GM12878 (cell line): ENCODE measurements around the gene TEX54. TPM values are rescaled to one million over a fixed set of nuclear protein-coding genes. Genes with fewer than 3 reads are reported as not detected.
A peak's percentile ranks its signal among the peaks of the same experiment; 100 is the strongest.

Experiments
- ATF7 ChIP-seq: fragments of 450-650 bp; IDR thresholded peaks from 2 replicates; pipeline ENCODE4 v1.6.1; 2016; ENCODE audit warnings: low read depth, mild to moderate bottlenecking
- BRCA1 ChIP-seq: IDR thresholded peaks from 2 replicates; pipeline ENCODE4 v1.6.1; 2011; ENCODE audit warnings: low read depth, low read length, improper control_type of control experiment
- FOXM1 ChIP-seq: IDR thresholded peaks from 2 replicates; pipeline ENCODE4 v1.6.1; 2012; ENCODE audit warnings: low read depth, mild to moderate bottlenecking, inconsistent platforms, low read length, moderate library complexity
- GABPA ChIP-seq: IDR thresholded peaks from 2 replicates; pipeline ENCODE4 v1.6.1; 2014; ENCODE audit warnings: antibody characterized with exemption, low read depth, mild to moderate bottlenecking, inconsistent platforms
- GATAD2B ChIP-seq: fragments of 450-650 bp; conservative IDR thresholded peaks from 2 replicates; pipeline ENCODE4 v1.6.1; 2017; ENCODE audit warnings: low read depth, mild to moderate bottlenecking, moderate library complexity
- IKZF1 ChIP-seq: fragments of 450-650 bp; conservative IDR thresholded peaks from 2 replicates; pipeline ENCODE4 v1.6.1; 2017; ENCODE audit warnings: antibody characterized with exemption, mild to moderate bottlenecking
- KLF5 ChIP-seq: fragments of 450-650 bp; IDR thresholded peaks from 2 replicates; pipeline ENCODE4 v1.6.1; 2014; ENCODE audit warnings: mild to moderate bottlenecking; ENCODE audit not compliant: partially characterized antibody
- MYC ChIP-seq: IDR thresholded peaks from 2 replicates; pipeline ENCODE4 v1.6.1; 2011; ENCODE audit warnings: mild to moderate bottlenecking, low read length, moderate library complexity, inconsistent platforms; ENCODE audit not compliant: insufficient read depth, insufficient replicate concordance, insufficient read length, severe bottlenecking
- NFYB ChIP-seq: IDR thresholded peaks from 2 replicates; pipeline ENCODE4 v1.6.1; 2011; ENCODE audit warnings: low read depth, mild to moderate bottlenecking, low read length, improper control_type of control experiment, moderate library complexity; ENCODE audit not compliant: insufficient read depth
- NKRF ChIP-seq: fragments of 450-650 bp; conservative IDR thresholded peaks from 2 replicates; pipeline ENCODE4 v1.6.1; 2017; ENCODE audit warnings: mild to moderate bottlenecking, moderate library complexity
- POLR2AphosphoS2 ChIP-seq: IDR thresholded peaks from 2 replicates; pipeline ENCODE4 v1.6.1; 2011; ENCODE audit warnings: low read depth, mild to moderate bottlenecking, low read length, improper control_type of control experiment, moderate library complexity
- RB1 ChIP-seq: fragments of 450-650 bp; formaldehyde crosslinking; IDR thresholded peaks from 2 replicates; pipeline ENCODE4 v1.6.1; 2017; ENCODE audit warnings: mild to moderate bottlenecking, borderline replicate concordance
- RBBP5 ChIP-seq: fragments of 200-600 bp; sonication (generic); conservative IDR thresholded peaks from 2 replicates; pipeline ENCODE4 v1.6.1; 2016
- RELA ChIP-seq: fragments of 450-650 bp; IDR thresholded peaks from 2 replicates; pipeline ENCODE4 v1.8.0; 2014; ENCODE audit warnings: borderline replicate concordance; ENCODE audit not compliant: partially characterized antibody
- SMARCA5 ChIP-seq: fragments of 450-650 bp; IDR thresholded peaks from 2 replicates; pipeline ENCODE4 v1.6.1; 2017; ENCODE audit warnings: mild to moderate bottlenecking
- ZBTB33 ChIP-seq: fragments of 450-650 bp; IDR thresholded peaks from 2 replicates; pipeline ENCODE4 v1.6.1; 2017; ENCODE audit warnings: mild to moderate bottlenecking
- ZNF24 ChIP-seq: fragments of 450-650 bp; IDR thresholded peaks from 2 replicates; pipeline ENCODE4 v1.6.1; 2017; ENCODE audit warnings: antibody characterized with exemption, mild to moderate bottlenecking
- ZSCAN29 ChIP-seq: fragments of 450-650 bp; IDR thresholded peaks from 2 replicates; pipeline ENCODE4 v1.6.1; 2017; ENCODE audit warnings: mild to moderate bottlenecking, moderate library complexity
- polyA plus RNA-seq, 11 experiments: library from polyadenylated mRNA; depleted of rRNA in 4 of 11; unstranded in 6 of 11; stranded (reverse) in 5 of 11; fragments of >200 nt; fragmentation: Nextera tagmentation in 4 of 11; fragmentation: Illumina TruSeq in 1 of 11; extraction: Ambion mirVana in 4 of 11; extraction: Trizol in 1 of 11; gene quantifications; 1 replicate in 1 of 11; 2 replicates in 10 of 11; pipeline versions ENCODE4 v1.2.1 to v1.2.3, GENCODE V29; 2011 to 2016; ENCODE audit warnings: inconsistent platforms in 2 of 11, missing spikeins in 2 of 11, low read depth in 1 of 11
- total RNA-seq, 4 experiments: library from RNA; depleted of rRNA in 3 of 4; stranded (reverse); fragments of >200 nt in 3 of 4; fragmentation: Illumina TruSeq in 1 of 4; extraction: Trizol in 1 of 4; gene quantifications; 2 replicates each; pipeline versions ENCODE4 v1.2.1 to v1.2.3, GENCODE V29; 2013 to 2021
- TF ChIP-seq, protein P1 (sequence below): fragments of 450-650 bp; IDR thresholded peaks from 2 replicates; pipeline ENCODE4 v1.6.1; 2017; ENCODE audit warnings: mild to moderate bottlenecking, low read depth, inconsistent platforms; ENCODE audit not compliant: poor library complexity, severe bottlenecking
- TF ChIP-seq, protein P2 (sequence below): fragments of 150-350 bp; IDR thresholded peaks from 2 replicates; pipeline ENCODE4 v1.6.1; 2014; ENCODE audit warnings: mild to moderate bottlenecking, low read depth, low read length
- TF ChIP-seq, protein P3 (sequence below): IDR thresholded peaks from 2 replicates; pipeline ENCODE4 v1.6.1; 2011; ENCODE audit warnings: borderline replicate concordance, low read depth, mild to moderate bottlenecking, moderate library complexity, low read length; ENCODE audit not compliant: insufficient read depth, poor library complexity, severe bottlenecking

TEX54 gene
- total and polyA plus RNA-seq, 10 of the 15 experiments (the other 5 are each of a cell fraction or from before 2014, with no cell fraction given) = 0.38 to 0.68 (median 0.51) TPM; not detected in 7

DNA sequence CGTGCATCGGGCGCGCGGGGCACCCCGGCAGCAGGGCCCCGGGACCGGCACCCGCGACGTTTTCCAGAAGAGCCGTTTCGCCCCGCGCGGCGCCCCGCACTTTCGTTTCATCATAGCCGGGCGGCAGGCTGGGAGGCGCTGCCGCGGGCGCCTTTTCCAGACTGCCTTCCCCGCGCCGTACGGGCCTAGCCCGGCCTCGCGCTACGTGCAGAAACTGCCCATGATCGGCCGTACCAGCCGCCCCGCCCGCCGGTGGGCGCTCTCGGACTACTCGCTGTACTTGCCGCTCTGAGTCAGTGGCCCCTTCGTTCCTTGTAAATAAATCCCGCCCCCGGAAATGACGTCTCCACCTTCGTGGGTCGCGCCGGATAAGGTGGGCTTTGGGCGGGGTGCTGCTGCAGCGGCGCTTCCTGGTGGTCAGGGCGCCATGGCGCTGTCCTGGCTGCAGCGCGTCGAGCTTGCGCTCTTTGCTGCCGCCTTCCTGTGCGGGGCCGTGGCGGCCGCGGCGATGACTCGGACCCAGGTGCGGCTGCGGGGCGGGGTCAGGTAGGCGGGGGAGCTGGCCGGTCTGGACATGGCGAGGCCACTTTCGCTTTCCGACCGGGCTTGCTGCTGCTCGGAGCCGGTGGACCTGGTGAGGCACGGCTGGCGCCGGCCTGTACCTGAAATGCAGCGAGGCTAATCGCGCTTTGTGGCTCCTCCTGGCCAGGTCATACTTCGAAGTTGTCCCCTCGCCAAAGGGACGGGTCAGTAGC, 45.5 kb downstream of the TEX54 start, which contains the start of gene TMEM179B (continued):
- TF ChIP-seq ZBTB33 (no peak), POLR2AphosphoS2 (peak; percentile 98), NKRF (peak; percentile 86), MYC (peak; percentile 63), FOXM1 (peak; percentile 70; the same call in 1 of the 2 replicates), GATAD2B (peak; percentile 60), RBBP5 (no peak), BRCA1 (no peak), ZNF24 (no peak), ATF7 (peak; percentile 43; the same call in 1 of the 2 replicates), KLF5 (no peak), IKZF1 (peak; percentile 66), SMARCA5 (no peak), RB1 (peak; percentile 28; the same call in 1 of the 2 replicates), RELA (peak; percentile 33), NFYB (no peak), ZSCAN29 (0 out of 2 replicates have a peak, but pooled peaks have one; percentile 53), GABPA (peak; percentile 93)
- TF ChIP-seq, protein P1, sequence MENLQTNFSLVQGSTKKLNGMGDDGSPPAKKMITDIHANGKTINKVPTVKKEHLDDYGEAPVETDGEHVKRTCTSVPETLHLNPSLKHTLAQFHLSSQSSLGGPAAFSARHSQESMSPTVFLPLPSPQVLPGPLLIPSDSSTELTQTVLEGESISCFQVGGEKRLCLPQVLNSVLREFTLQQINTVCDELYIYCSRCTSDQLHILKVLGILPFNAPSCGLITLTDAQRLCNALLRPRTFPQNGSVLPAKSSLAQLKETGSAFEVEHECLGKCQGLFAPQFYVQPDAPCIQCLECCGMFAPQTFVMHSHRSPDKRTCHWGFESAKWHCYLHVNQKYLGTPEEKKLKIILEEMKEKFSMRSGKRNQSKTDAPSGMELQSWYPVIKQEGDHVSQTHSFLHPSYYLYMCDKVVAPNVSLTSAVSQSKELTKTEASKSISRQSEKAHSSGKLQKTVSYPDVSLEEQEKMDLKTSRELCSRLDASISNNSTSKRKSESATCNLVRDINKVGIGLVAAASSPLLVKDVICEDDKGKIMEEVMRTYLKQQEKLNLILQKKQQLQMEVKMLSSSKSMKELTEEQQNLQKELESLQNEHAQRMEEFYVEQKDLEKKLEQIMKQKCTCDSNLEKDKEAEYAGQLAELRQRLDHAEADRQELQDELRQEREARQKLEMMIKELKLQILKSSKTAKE = no peak
- TF ChIP-seq, protein P2, sequence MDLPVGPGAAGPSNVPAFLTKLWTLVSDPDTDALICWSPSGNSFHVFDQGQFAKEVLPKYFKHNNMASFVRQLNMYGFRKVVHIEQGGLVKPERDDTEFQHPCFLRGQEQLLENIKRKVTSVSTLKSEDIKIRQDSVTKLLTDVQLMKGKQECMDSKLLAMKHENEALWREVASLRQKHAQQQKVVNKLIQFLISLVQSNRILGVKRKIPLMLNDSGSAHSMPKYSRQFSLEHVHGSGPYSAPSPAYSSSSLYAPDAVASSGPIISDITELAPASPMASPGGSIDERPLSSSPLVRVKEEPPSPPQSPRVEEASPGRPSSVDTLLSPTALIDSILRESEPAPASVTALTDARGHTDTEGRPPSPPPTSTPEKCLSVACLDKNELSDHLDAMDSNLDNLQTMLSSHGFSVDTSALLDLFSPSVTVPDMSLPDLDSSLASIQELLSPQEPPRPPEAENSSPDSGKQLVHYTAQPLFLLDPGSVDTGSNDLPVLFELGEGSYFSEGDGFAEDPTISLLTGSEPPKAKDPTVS = no peak
- TF ChIP-seq, protein P3, sequence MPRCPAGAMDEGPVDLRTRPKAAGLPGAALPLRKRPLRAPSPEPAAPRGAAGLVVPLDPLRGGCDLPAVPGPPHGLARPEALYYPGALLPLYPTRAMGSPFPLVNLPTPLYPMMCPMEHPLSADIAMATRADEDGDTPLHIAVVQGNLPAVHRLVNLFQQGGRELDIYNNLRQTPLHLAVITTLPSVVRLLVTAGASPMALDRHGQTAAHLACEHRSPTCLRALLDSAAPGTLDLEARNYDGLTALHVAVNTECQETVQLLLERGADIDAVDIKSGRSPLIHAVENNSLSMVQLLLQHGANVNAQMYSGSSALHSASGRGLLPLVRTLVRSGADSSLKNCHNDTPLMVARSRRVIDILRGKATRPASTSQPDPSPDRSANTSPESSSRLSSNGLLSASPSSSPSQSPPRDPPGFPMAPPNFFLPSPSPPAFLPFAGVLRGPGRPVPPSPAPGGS = peak; percentile 73
